ENCODE data around the gene RAMP1.

- TF ChIP-seq POLR2A (IDR thresholded peaks at IDR 0.05) (no peak), CTCF (IDR thresholded peaks at IDR 0.05) (no peak)
These were observed 50.5 kb downstream of the RAMP1 start for GRCh38 chr2:237909801-237910475.

Measured in thyroid gland (tissue), 4 donors.